OCI-LY7 (cell line): ENCODE data around the gene NUP58.

ENCODE experiments used
- EZH2phosphoT487 ChIP-seq: fragments of 200-600 bp; sonication (generic); IDR thresholded peaks from 2 replicates; pipeline ENCODE4 v1.6.1; 2018; ENCODE audit warnings: low read depth, borderline replicate concordance, mild to moderate bottlenecking, mixed run types, antibody characterized with exemption, low read length, moderate library complexity, mixed read lengths
- TF ChIP-seq, protein P1 (sequence below): fragments of 200-600 bp; sonication (generic); conservative IDR thresholded peaks from 2 replicates; pipeline ENCODE4 v1.5.1; 2014; ENCODE audit warnings: mild to moderate bottlenecking, antibody characterized with exemption, low read length, moderate library complexity, mixed read lengths

DNA sequence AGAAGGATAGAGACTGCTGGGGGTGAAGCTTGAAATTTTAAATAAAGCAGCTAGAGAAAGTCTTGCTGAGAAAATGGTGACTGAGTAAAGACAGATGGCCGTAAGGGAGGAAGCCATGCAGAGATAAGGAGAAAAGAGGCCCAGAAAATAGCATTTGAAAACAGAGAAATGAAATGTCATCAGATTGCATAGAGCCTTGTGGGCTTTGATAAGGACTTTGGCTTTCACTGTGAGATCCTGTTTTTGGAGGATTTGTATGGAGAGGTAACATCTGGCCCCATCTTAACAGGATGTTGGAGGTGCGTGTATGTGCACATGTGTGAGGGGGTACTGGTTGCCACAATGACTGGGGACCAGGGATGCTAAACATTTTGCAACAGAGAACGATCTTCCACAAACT is 50.8 kb downstream of the NUP58 start:
- TF ChIP-seq, protein P1, sequence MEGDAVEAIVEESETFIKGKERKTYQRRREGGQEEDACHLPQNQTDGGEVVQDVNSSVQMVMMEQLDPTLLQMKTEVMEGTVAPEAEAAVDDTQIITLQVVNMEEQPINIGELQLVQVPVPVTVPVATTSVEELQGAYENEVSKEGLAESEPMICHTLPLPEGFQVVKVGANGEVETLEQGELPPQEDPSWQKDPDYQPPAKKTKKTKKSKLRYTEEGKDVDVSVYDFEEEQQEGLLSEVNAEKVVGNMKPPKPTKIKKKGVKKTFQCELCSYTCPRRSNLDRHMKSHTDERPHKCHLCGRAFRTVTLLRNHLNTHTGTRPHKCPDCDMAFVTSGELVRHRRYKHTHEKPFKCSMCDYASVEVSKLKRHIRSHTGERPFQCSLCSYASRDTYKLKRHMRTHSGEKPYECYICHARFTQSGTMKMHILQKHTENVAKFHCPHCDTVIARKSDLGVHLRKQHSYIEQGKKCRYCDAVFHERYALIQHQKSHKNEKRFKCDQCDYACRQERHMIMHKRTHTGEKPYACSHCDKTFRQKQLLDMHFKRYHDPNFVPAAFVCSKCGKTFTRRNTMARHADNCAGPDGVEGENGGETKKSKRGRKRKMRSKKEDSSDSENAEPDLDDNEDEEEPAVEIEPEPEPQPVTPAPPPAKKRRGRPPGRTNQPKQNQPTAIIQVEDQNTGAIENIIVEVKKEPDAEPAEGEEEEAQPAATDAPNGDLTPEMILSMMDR = no peak
- no peak for TF ChIP-seq EZH2phosphoT487
